ENCODE measurements around the gene CCR6.

- TF ChIP-seq CTCF (IDR thresholded peaks at IDR 0.05) (no peak), POLR2A (IDR thresholded peaks at IDR 0.05) (no peak)
These were observed 28.5 kb upstream of the CCR6 start for GRCh38 chr6:167094436-167094819.
